Epidermal melanocyte (primary cell): Measurements from ENCODE around the gene SDHA.

Experiments
- DNase-seq: peaks from one replicate; pipeline ENCODE4 v3.0.0; 2011; ENCODE audit warnings: low spot score; ENCODE audit not compliant: insufficient read length

The SDHA gene

GRCh38 chr5:217494-218456 lies at the start of gene SDHA, which contains the start of gene CCDC127:
TSS of gene SDHA (plus strand) at chr5:218320. CDS start at chr5:218356, 36 bp downstream.
TSS of gene CCDC127 (minus strand) at chr5:218153. CDS start at chr5:216849, 1,304 bp downstream.
- DNase-seq, result peak; percentile 98

- DNase-seq, result peak; percentile 88
Observed at GRCh38 chr5:169071-169727, 48.9 kb upstream of the SDHA start.

GRCh38 chr5:169728-170094 lies 48.4 kb upstream of the SDHA start:
- no peak for DNase-seq

- no peak for DNase-seq
Observed at GRCh38 chr5:170971-171800, 46.9 kb upstream of the SDHA start.

- DNase-seq, result no peak
Observed at GRCh38 chr5:171801-172331, 46.3 kb upstream of the SDHA start.

- no peak for DNase-seq
Observed at GRCh38 chr5:172421-172820, 45.7 kb upstream of the SDHA start.

- DNase-seq, result no peak
Observed at GRCh38 chr5:172841-173251, 45.3 kb upstream of the SDHA start.

- DNase-seq, result no peak
Observed at GRCh38 chr5:173392-174290, 44.5 kb upstream of the SDHA start.

- no peak for DNase-seq
Observed at GRCh38 chr5:174291-174600, 43.9 kb upstream of the SDHA start.

- no peak for DNase-seq
Observed at GRCh38 chr5:174876-175465, 43.1 kb upstream of the SDHA start.

GRCh38 chr5:176296-176823 lies 41.8 kb upstream of the SDHA start:
- no peak for DNase-seq

- DNase-seq, result no peak
Observed at GRCh38 chr5:178110-178509, 40.0 kb upstream of the SDHA start.

- DNase-seq, result no peak
Observed at GRCh38 chr5:179401-179800, 38.7 kb upstream of the SDHA start.

- DNase-seq, result no peak
Observed at GRCh38 chr5:180286-180918, 37.7 kb upstream of the SDHA start.

GRCh38 chr5:181160-181559 lies 37.0 kb upstream of the SDHA start:
- DNase-seq, result no peak

- DNase-seq, result no peak
Observed at GRCh38 chr5:181566-181965, 36.6 kb upstream of the SDHA start.

- DNase-seq, result no peak
Observed at GRCh38 chr5:182126-182525, 36.0 kb upstream of the SDHA start.

GRCh38 chr5:184471-184870 lies 33.6 kb upstream of the SDHA start:
- DNase-seq, result no peak
